HG03066 (cell line): Measurements from ENCODE around the gene SLAMF9.

Source experiments
- ATAC-seq: cut with Tn5 transposase; IDR thresholded peaks from one replicate; pipeline ENCODE4 v1.9.1; 2021; ENCODE audit warnings: low read depth; ENCODE audit not compliant: unreplicated experiment

SLAMF9 gene

GRCh38 chr1:159922511-159923202, 31.4 kb downstream of the SLAMF9 start:
- ATAC-seq: no peak

GRCh38 chr1:159921700-159922504, 32.1 kb downstream of the SLAMF9 start:
- no peak for ATAC-seq

GRCh38 chr1:159921251-159921650, 32.8 kb downstream of the SLAMF9 start:
- no peak for ATAC-seq

GRCh38 chr1:159920651-159921050, 33.4 kb downstream of the SLAMF9 start:
- ATAC-seq: no peak

- ATAC-seq: no peak
Measured at GRCh38 chr1:159920202-159920601, 33.8 kb downstream of the SLAMF9 start.

GRCh38 chr1:159919236-159919865, 34.7 kb downstream of the SLAMF9 start:
- no peak for ATAC-seq

- ATAC-seq: no peak
Measured at GRCh38 chr1:159918352-159919200, 35.5 kb downstream of the SLAMF9 start.

- no peak for ATAC-seq
Measured at GRCh38 chr1:159917533-159918351, 36.3 kb downstream of the SLAMF9 start.

- ATAC-seq: no peak
Measured at GRCh38 chr1:159916242-159917051, 37.6 kb downstream of the SLAMF9 start.

GRCh38 chr1:159915571-159916241, 38.3 kb downstream of the SLAMF9 start:
- ATAC-seq: no peak

- no peak for ATAC-seq
Measured at GRCh38 chr1:159914252-159915018, 39.6 kb downstream of the SLAMF9 start.

- no peak for ATAC-seq
Measured at GRCh38 chr1:159913451-159914192, 40.4 kb downstream of the SLAMF9 start.

GRCh38 chr1:159911326-159912070, 42.5 kb downstream of the SLAMF9 start:
- ATAC-seq: no peak

- no peak for ATAC-seq
Measured at GRCh38 chr1:159908031-159908940, 45.8 kb downstream of the SLAMF9 start.

- ATAC-seq: no peak
Measured at GRCh38 chr1:159906960-159907359, 47.1 kb downstream of the SLAMF9 start.
